HL-60 (cell line): ENCODE measurements around the gene PRDM1.

ENCODE experiments used
- DNase-seq, 2 experiments: peaks; one replicate each; pipeline ENCODE4 v3.0.0-alpha.2; 2010 to 2020; ENCODE audit warnings: low read depth in 1 of 2, low spot score in 1 of 2
- H3K27ac ChIP-seq: fragments of 250-450 bp; sonication (Bioruptor Pico); replicated peaks from 2 replicates; pipeline ENCODE4 v1.5.1; 2020; ENCODE audit warnings: mild to moderate bottlenecking, moderate library complexity
- H3K27me3 ChIP-seq: fragments of 250-450 bp; sonication (Bioruptor Pico); 2 replicates; pipeline ENCODE4 v1.5.1; 2021; ENCODE audit warnings: mild to moderate bottlenecking, moderate library complexity; ENCODE audit not compliant: insufficient read depth, poor library complexity, severe bottlenecking
- H3K4me3 ChIP-seq: replicated peaks from 2 replicates; pipeline ENCODE4 v1.5.1; 2011; ENCODE audit warnings: mild to moderate bottlenecking, control low read depth, low read length; ENCODE audit not compliant: insufficient read depth
- GABPA ChIP-seq: IDR thresholded peaks from 2 replicates; pipeline ENCODE4 v1.6.1; 2012; ENCODE audit warnings: low read depth
- POLR2AphosphoS5 ChIP-seq: IDR thresholded peaks from 2 replicates; pipeline ENCODE4 v1.6.1; 2012; ENCODE audit warnings: low read depth
- REST ChIP-seq: IDR thresholded peaks from 2 replicates; pipeline ENCODE4 v1.6.1; 2012; ENCODE audit warnings: low read depth; ENCODE audit not compliant: insufficient replicate concordance
- SPI1 ChIP-seq: IDR thresholded peaks from 2 replicates; pipeline ENCODE4 v1.6.1; 2012; ENCODE audit warnings: low read depth, mild to moderate bottlenecking, borderline replicate concordance
- TF ChIP-seq, protein P1 (sequence below): IDR thresholded peaks from one replicate; pipeline ENCODE4 v1.5.1; 2011; ENCODE audit warnings: low read length, control low read depth, inconsistent platforms; ENCODE audit not compliant: insufficient read depth

PRDM1 gene

GRCh38 chr6:106112433-106112832 lies 26.3 kb downstream of the PRDM1 start:
- Histone ChIP-seq H3K4me3 (no peak overlapping the region), H3K27me3 (no peaks in the 10 kb centered on the region), H3K27ac (no peak overlapping the region)
- DNase-seq: no peak
- TF ChIP-seq GABPA: no peak
- TF ChIP-seq SPI1: no peak
- TF ChIP-seq, protein P1, sequence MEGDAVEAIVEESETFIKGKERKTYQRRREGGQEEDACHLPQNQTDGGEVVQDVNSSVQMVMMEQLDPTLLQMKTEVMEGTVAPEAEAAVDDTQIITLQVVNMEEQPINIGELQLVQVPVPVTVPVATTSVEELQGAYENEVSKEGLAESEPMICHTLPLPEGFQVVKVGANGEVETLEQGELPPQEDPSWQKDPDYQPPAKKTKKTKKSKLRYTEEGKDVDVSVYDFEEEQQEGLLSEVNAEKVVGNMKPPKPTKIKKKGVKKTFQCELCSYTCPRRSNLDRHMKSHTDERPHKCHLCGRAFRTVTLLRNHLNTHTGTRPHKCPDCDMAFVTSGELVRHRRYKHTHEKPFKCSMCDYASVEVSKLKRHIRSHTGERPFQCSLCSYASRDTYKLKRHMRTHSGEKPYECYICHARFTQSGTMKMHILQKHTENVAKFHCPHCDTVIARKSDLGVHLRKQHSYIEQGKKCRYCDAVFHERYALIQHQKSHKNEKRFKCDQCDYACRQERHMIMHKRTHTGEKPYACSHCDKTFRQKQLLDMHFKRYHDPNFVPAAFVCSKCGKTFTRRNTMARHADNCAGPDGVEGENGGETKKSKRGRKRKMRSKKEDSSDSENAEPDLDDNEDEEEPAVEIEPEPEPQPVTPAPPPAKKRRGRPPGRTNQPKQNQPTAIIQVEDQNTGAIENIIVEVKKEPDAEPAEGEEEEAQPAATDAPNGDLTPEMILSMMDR: no peak
- no peak for TF ChIP-seq REST
- TF ChIP-seq POLR2AphosphoS5: no peak

DNA sequence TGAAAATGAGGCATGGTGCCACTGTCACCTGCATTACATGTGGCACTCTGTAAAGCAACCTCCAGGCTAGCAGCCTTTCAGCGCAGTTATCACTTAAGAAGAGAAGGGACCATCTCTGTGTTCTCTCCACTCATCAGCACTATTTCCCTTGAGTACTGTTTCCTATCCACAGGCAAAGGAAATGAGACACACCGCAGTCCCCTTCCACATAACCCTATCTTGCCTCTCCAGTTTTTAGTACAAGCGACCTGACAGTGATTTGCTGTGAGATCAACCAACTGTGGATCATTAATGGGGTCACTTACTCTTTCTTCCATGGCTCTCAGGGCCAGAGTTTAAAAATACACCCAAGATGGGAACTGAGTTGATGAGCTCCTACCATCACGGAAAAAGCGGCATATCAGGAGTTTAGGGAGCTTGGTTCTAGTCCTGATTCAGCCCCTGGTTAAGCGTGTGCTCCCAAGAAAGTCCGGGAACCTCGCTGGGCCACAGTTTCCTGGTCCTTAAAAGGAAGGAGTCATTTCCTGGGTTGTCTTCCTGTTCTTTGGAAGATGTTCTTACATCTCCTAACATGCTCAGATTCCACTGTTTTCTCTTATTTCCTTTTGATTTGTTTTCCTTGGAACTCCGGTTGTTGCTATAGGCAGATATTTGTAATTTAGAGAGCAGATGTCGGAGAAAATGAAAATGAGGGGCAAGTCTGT lies 27.3 kb downstream of the PRDM1 start:
- no peak overlapping the region for H3K4me3 ChIP-seq
- no peak overlapping the region for H3K27ac ChIP-seq
- DNase-seq: no peak
- TF ChIP-seq GABPA (no peak), POLR2AphosphoS5 (no peak)
- no peaks in the 10 kb centered on the region for H3K27me3 ChIP-seq

DNA sequence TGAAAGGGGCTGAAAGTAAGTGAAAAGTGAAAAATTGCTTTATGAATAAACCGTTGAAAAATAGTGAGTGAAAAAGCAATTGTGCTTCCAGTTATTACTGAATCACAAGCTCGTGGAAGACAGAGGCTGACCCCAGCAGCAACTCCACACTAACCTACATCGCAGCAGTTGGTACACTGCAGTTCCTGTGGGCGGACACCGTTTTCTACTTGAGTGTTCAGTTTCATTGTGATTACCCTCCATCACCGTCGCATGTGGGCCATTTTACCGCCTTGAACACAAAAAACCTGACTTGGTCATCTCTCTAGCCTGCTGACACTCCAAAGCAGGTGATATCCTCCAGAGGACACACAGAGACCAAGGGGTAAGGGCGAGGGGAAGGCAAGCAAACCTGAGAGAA lies 28.4 kb downstream of the PRDM1 start:
- H3K27me3 ChIP-seq: no peaks in the 10 kb centered on the region
- H3K4me3 ChIP-seq: no peak overlapping the region
- DNase-seq: no peak
- no peak for TF ChIP-seq GABPA
- no peak for TF ChIP-seq REST
- TF ChIP-seq, protein P1: no peak
- TF ChIP-seq POLR2AphosphoS5: no peak
- TF ChIP-seq SPI1: no peak
- H3K27ac ChIP-seq: no peak overlapping the region

DNA sequence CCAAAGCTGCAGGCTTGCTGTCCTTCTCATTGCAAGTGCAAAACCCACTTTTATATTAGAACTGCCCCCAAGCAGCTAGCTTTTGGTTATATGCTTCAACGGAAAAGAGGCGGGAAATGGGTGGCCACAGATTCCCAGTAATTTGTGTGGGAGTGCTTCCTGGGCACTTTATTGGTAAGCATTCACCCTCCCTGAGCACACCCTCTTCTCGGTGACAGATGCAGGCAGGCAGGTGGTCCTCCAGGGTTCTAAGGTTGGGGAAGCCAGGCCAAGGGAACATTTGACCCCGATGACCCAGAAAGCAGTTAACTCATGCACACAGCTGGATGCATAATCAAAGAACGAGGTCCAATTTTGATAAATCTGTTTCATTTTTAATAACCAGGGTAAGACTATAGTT lies 29.1 kb downstream of the PRDM1 start:
- no peaks in the 10 kb centered on the region for H3K27me3 ChIP-seq
- no peak for TF ChIP-seq GABPA
- H3K4me3 ChIP-seq: no peak overlapping the region
- no peak overlapping the region for H3K27ac ChIP-seq
- DNase-seq: no peak

DNA sequence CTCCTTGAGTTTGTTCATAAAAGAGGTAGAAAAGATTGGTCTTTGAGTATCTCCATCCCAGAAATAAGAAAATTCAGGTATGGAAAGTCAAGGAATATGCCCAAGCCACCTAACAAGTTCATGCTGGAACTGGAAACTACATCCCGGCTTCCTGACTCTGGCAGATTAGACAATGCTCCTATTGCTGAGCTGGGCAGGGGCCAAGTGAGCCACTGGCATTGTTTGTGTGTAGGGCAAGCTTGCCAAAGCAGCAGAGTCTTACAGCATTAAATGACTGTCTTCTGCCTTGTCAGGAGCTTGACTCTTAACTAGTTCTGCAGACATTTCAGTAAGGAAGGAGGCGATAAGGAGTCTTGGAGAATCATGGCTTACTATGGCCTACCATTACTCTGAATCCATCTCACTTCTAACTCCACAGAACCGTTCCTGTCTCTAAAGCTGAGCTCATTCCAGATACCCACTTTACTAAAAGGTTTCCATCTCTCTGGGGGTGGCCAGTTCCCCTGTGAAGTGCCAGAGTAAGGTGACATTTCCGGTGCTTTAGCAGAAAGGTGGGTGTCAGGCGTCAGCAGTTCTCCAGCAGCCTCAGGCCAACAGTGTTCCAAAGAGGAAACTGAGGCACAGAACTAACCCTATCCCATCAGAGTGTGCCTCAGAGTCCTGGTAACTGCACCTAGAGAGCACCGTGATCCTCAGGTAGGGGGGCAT lies 30.1 kb downstream of the PRDM1 start:
- H3K27ac ChIP-seq: no peak overlapping the region
- H3K4me3 ChIP-seq: no peak overlapping the region
- H3K27me3 ChIP-seq: no peaks in the 10 kb centered on the region
- no peak for DNase-seq
- no peak for TF ChIP-seq REST
- TF ChIP-seq SPI1: no peak
- TF ChIP-seq GABPA: no peak
- TF ChIP-seq, protein P1: no peak
- no peak for TF ChIP-seq POLR2AphosphoS5
